Measurements from ENCODE around the gene HYAL2.

Gene HYAL2

DNA sequence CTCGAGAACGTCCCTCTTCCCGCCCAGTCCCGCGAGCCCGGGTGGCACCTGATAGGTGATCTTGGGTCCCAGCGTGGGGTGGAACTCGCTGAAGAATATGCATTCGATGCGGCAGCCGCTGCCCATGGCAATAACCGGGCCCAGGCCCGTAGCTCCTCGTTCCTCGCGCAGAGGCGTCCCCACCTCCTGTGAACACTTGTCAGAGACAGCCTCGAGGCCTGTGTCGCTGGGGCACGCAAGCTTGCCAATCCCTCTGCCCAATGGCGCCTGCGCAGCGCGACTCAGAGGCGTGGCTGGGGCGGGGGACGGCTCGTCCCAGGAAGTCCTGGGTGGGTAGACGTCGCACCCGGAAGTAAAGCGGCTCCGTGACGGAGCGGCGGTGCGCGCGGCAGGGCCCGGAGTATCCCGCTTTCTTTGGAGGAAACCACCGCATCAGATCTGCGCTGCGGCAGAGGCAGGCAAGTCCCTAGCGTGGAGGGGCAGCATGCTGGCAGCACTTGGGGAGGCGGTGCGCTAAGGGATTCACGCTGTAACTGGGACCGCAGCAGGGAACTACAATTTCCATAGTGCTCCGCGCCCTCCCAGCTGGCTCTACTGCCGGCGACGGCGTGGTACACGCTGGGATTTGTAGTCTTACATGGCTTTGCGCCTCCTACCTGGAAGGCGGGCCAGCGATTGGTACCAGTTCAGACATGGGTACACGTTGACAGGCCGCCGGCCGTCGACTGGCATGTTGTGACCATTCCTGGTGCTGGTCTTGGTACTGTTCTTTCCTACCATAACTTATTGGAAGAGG is 28.2 kb upstream of the HYAL2 start, which contains the start of the genes CYB561D2 and NPRL2:
TSS of gene CYB561D2 (plus strand) at position 336 of the 796 bp plus-strand sequence. CDS start 572 bp downstream, outside the sequence.
TSS of gene NPRL2 (minus strand) at position 249 of the 796 bp plus-strand sequence. CDS start at position 126, 123 bp downstream.
- peak; percentile 90 for DNase-seq

DNA sequence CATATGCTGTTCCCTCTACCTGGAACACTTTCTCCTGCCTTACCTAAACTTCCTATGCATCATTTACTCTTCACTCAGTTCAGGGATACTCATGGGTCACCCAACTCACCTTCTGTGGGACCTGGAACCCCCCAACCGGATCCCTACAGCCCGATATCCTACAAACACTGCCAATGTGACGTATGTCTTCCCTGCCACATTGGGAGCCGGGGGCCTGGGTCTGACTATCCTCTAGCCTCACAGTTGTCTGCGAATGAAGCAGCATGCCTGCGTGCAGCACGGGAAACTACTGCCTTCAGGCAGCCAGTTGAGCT is 27.6 kb upstream of the HYAL2 start:
- no peak for DNase-seq

DNA sequence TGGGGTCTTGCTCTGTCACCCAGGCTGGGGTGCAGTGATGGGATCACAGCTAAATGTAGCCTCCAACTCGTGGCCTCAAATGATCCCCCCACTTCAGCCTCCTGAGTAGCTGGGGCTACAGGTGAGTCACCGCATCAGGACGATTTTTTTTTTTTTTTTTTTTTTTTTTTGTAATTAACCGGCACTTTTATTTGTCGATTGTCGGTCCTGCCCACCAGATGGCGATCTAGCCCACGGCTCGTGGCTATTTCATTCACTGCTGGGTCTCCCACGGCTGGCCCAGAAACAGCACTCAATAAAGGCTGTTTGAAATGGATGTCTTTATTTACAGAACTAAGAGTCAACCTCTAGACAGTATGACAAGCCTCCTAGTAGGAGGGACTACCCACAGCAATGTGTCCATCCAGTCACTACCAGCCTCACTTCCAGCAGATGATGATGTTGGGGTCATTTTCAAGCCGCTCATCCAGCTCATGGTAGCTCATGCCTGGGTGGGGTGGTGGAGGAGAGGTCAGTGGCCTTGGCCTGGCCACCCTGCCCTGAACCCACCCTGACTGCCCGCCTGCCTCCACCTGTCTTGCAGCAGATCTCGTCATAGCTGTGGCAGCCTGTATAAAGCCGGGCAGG is 24.8 kb upstream of the HYAL2 start:
- DNase-seq: peak; percentile 50

DNA sequence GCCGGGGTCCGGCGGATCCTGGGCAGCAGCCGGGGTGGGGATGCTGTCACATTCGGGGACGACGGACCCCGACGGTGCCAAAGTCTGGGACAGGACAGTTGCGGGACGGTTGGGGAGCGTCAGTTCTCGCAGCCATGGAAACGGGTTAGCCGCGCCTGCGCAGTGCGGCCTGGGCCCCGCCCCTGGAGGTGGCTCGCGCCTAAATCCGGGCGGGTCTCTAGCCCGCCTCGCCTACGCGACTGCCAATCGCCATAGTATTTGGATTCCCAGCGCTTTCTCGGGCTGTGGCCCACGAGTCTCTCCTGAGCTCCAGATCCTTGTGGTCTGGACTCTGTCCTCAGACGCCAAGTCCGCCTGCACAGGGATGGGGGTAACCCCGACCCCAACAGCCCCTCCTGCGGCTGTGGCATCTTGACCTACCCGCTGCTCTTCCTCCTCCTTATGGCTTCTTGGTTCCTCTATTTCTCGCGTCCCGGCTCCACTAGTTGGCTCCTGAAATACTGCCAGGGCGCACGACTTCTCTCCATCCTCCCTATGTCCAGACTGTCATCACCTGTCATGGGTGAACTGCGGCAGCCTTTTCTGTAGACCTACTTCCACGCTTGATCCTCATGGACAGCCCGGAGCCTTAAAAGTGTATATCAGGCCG is 23.2 kb upstream of the HYAL2 start, which contains the start of gene ZMYND10:
TSS of gene ZMYND10 (minus strand) at position 147 of the 649 bp plus-strand sequence. CDS start 153 bp downstream, outside the sequence.
- DNase-seq: no peak

DNA sequence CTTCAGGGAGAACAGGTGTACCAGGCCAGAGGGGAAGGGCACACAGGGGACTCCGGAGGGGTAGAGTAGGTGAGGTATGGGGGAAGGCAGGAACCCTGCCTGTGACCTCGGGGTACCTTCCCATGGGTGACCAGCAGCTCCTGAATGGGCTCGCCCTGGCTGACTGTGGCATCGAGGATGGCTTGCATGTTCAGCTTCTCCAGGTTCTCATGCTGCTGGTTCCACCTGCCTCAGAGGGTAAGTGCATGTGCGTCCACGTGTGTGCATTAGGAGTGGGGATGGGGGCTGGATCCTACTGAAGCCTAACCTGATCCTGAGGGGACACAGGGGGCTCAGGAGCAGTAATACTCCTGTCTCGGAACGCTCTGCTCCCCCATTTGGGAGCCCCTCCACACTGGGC is 22.5 kb upstream of the HYAL2 start:
- DNase-seq: no peak

DNA sequence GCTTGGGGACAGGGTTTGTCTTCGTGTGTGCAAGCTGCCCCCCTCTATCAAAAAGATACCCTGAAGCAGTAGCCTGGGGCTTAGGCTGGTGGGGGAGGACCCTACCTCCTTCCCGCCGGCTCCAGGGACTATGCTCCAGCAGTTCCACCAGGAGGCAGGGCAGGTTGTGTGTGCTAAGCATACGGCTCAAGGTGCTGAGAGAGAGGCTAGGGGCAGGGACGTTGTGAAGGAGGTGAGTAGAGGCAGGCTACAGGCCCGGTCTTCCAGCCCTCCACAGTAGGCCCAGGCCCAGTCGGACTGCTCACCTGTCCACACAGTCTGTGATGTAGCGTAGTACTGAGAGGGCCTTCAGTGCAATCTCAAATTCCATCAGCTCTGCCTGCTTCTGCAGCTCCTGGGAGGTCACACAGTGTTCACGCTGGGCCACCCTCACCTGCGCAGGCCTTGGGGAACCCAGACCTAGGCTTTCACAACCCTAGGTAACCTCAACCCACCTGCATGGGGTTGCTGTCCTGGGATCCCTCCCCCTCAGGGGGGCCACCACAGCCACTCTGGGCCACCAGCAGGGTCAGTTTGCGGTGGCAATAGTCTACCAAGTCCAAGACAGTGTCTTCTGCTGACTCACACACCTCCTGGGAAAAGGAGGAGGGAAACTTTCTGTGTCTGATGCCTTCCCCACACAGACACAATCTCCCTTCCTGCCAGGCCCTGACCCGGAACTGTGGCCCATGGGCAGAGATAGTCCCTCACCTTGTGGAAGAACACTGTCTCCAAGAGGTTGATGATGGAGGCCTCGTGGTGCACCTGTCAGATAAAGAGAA is 20.5 kb upstream of the HYAL2 start:
- DNase-seq: no peak

DNA sequence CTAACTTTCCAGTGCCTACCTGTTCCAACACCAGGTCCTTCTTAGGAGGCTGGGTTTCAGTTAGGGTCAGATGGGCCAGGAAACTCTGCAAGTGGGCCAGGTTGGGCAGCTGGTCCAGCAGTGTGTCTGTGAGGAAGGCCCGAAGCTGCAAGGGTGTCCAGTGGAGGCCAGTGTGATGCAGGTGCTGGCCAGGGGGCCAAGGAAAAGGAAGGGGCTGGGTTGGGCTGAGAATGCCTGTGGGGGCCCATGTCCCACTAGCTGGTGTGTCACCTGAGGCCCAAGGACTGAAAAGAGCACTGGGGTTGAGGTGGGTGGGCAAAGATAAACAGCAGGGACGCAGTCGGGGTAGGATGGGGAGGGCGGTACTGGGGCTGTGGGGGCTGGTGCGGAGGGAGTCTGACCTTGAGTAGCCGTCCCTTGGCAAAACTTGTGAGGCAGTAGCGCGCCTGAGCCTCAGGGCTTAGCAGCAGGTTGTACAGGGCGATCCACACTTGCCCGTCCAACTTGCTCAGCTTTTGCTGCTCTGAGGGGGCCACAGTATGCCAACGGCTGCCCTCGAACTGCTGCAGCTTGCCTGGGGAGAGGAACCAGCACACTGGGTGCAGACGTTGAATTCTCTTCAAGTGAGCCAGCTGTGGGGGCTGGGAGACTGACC is 19.6 kb upstream of the HYAL2 start:
- DNase-seq: no peak

DNA sequence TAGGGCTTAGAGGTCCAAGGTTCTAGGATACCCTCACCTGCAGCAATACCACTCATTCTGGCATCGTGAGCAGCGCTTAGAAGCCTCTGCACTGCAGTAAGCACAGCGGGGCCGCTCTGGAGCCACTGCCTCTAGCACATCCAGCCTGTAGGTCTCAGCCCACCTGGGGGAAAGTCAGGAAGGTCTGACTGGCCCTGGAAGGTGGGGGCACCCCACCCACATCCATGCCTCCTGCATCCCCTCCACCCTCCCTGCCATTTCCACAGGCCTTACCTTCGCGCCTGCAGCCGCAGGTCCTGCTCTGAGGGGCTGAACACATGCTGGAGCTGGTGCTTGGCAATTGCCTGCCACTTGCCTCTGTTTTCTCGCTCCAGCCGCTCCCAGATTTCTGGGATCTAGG is 19.0 kb upstream of the HYAL2 start:
- DNase-seq: no peak

DNA sequence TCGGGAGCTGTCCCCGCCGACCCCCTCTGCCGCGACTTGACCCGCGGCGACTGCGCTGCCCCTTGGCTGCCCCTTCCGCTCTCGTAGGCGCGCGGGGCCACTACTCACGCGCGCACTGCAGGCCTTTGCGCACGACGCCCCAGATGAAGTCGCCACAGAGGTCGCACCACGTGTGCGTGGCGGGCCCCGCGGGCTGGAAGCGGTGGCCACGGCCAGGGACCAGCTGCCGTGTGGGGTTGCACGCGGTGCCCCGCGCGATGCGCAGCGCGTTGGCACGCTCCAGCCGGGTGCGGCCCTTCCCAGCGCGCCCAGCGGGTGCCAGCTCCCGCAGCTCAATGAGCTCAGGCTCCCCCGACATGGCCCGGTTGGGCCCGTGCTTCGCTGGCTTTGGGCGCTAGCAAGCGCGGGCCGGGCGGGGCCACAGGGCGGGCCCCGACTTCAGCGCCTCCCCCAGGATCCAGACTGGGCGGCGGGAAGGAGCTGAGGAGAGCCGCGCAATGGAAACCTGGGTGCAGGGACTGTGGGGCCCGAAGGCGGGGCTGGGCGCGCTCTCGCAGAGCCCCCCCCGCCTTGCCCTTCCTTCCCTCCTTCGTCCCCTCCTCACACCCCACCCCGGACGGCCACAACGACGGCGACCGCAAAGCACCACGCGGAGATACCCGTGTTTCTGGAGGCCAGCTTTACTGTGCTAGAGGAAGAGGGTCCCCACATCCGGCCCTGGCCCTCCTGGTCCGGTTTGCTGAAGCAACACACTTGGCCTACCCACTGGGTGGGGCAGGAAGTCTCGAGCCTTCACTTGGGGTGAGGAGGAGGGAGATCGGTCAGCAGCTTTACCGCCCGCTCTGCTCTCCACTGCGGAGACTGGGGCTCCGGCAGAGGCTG is 18.1 kb upstream of the HYAL2 start, which contains the start of gene RASSF1:
TSS of gene RASSF1 (minus strand) at position 389 of the 882 bp plus-strand sequence. CDS start at position 358, 31 bp downstream.
- peak; percentile 50 for DNase-seq

DNA sequence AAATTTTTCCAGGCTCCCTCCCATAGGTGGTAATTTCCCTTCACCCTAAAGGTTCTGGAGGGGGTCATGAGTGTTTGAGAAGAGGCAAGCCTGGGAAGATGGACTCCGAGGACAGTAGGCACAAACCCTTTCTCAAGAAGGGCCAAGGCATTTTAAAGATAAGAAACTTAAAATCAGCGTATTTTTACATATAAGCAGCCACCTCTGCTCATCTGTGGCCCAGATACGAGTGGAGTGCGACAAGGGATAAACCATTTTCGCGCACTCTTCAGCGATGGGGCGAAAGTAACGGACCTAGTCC is 17.6 kb upstream of the HYAL2 start:
- DNase-seq: no peak

DNA sequence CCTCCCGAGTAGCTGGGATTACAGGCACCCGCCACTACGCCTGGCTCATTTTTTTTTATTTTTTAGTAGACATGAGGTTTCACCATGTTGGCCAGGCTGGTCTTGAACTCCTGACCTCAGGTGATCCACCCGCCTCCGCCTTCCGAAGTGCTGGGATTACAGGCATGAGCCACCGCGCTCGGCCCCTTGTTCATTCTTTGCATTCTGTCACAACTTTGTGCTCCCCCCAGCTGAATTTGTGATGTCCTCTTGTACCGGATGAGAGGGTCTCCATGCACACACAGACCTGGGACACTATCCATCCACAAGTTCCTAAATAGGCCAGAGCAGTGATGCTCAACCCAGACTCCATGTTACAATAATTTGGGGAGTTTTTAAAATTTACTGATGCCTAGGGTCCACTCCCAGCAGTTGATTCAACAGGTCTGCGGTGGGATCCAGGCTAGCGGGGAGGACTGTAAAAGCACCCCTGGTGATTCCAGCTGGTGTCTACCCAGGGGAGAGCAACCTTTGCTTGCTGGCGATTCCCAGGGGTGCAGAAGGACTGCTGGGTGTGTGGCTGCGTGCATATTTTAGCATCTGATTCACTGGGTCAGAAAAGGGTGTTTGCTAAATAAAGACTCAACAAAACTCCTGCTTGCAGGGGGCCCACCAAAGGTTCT is 17.1 kb upstream of the HYAL2 start:
- DNase-seq: no peak

DNA sequence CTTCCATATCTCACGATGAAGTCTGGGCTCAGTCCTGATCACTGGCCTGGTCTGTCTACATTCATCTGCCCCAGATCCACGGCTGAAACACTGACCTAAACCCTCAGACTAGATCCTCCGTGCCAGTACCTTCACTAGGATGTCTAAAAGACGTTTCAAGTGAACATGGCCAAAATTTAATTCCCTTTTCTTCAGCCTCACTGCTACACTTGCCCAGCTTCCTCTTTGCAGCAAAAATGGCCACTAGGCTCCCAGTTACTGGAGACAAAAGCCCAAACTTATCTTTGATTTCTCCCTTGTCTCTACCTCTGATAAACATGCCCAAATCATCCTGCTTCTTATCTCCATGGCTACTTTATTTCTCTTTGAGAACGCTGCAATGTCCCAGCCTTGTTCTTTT is 16.4 kb upstream of the HYAL2 start:
- DNase-seq: peak; percentile 13

DNA sequence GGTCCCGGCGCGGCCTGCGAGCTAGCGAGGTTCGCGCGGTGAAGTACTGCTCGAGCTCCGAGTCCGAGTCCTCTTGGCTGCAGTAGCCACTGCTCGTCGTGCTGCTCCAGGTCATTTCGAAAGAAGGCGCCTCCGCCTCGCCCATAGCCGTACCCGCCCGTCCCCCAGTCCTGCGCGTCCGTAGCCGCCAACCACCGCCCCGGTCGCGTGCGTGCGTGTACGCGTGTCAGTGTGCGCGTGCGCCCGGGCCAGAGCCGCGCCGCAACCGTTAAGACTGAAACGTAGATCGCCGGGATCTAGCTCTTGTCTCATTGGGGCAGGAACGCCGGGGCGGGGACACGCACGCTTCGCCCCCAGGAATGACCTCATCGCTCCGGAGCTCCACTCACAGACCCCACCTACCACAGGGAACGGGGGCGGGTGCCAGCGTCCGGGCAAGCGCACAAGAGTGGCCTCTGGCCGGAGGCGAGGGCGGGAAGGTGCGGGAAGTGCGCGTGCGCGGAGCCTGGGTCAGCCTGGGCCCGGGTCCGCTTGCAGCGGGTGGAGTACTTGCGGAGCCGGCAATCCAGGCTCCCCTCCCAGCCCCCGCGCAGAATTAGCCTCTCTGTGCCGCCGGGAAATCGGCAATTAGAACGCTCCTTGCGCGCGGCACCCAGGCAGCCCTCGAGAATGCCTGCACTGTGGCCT is 14.8 kb upstream of the HYAL2 start:
- peak; percentile 99 for DNase-seq

DNA sequence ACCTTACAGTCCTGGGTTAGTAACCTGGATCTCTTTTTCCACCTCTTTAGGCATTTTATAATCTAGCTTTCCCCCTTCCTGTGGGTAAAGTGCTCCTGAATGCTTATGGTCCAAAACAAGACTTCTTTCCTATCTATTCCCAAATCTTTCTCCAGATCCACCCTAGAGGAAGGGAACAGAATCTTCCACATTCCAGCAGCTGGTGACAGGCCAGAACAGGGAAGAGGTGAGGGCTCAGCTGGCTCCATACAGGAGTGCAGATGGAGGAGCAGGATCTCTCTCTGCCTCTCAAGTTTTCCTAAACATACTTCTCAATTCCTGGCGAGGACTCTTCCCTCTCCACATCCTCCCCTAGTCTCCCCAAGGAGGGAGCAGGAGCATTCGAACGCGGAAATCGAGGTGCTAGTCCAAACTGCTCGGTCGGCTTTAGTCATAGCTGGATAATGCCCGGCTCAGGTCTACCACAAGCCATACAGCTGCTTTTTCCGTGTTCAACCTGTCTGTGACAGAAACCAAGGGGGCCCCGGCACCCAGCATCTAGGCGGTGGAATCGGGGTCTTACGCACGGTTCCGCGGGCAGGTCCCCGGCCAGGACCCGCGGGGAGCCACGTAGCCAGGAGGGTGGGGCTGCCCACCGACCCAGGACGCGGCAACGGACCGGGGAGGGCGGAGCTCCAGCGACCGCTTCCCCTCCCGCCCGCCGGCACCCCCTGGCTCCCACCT is 14.1 kb upstream of the HYAL2 start:
- DNase-seq: no peak

DNA sequence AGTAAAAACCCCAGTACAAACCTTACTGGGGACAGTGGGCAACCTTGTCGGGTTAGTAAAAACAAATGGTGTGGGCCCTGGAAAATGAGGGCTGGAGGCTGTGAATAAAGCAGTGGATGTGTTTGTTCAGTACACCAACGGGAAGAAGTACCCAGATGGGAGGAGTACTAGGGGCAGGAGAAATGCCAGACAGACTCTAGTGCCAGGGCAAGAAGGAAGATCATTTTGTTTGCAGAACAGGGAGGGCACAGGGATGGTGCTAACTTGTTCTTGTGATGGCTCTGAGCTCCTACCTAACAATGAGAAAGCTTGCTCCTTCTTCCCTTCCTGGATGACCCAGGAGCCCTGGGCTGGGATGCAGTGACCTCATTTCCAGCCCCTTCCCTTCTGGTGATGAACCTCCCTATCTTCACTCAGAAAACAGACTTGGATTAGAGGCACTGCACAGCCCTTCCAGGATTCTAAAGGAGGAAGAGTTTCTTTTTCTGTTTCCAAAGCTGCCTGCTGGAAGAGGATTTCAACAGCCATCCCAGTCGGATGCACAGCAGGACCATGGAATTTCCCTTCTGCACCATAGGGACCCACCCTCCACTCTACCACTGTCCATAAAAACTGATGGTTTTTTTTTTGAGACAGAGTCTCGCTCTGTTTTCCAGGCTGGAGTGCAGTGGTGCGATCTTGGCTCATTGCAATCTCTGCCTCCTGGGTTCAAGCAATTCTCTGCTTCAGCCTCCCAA is 12.0 kb upstream of the HYAL2 start:
- DNase-seq: no peak

DNA sequence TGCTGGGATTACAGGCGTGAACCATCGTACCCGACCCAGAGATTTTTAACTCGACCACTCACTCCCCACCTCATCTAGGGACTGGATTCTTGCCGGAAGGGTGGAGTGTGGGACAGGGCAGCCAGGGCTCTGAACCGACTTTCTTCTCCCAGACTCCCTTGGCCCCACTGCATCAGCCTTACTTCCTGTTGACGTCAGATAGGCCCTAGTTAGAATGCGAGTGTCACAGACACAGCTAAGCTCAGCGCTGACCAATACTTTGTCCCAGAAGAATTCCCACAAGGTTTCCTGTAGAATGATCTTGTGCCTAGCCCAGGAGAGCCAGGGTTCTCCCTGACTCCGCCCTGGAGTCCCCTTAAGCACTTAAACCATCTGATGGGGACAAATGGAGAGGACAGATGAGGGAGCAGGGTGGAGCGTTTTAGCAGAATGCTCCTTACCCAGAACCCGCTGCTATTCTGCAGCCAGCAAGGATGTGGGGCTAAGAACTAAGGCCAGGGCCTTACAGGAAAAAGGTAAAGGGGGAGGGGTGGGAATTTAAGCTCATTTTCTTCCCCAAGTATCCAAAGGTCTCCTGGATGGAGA is 11.3 kb upstream of the HYAL2 start:
- DNase-seq: no peak

DNA sequence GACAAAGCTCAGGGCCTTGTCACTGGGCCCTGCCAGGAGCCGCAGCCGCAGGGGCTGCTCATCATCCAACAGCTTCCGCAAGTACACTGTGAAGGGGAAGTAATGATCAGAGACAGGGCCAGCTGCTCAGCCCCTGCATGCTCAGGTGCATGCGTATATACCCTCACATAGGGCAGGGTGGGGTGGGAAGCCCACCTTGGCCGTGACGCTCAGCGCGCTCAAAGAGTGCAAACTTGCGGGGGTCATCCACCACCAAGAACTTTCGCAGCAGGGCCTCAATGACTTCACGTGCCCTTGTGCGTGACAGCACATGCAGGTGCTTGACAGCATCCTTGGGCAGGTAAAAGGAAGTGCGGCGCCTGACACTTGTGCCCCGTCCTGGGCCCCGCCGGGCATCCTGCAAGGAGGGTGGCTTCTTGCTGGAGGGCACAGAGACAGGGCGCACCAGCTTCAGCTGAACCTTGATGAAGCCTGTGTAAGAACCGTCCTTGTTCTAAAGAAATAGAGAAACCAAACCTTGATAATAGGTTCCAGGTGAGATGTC is 8.9 kb upstream of the HYAL2 start:
- DNase-seq: no peak

DNA sequence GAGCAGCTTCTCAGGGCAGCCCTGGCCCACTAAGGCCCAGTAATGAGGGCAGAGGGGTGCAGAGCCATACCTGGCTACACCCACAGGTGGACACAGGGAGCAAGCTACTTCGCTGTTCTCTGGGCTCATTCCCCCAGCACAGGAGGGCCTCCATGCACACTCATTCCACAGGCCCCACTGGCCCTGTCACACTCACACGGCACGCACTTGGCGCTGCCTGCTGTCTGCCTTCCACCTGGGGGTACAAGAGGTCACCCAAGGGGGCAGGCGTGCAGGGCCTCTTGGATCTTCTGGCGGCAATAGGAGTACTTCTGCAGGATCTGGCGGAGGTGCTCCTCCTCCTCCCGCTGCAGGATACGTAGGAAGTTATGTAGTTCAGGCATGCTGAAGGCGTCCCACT is 7.8 kb upstream of the HYAL2 start:
- no peak for DNase-seq

All from GDM1 (cell line).